HG02623 (cell line): ENCODE measurements around the gene RRBP1.
"Not testable (repeated sequence)": the region's sequence is repeated elsewhere in the genome, so short reads cannot be mapped to it uniquely, and the experiment has no call there.

Source experiments
- ATAC-seq: cut with Tn5 transposase; IDR thresholded peaks from one replicate; pipeline ENCODE4 v1.9.1; 2021; ENCODE audit warnings: moderate library complexity; ENCODE audit not compliant: unreplicated experiment

Gene RRBP1

DNA sequence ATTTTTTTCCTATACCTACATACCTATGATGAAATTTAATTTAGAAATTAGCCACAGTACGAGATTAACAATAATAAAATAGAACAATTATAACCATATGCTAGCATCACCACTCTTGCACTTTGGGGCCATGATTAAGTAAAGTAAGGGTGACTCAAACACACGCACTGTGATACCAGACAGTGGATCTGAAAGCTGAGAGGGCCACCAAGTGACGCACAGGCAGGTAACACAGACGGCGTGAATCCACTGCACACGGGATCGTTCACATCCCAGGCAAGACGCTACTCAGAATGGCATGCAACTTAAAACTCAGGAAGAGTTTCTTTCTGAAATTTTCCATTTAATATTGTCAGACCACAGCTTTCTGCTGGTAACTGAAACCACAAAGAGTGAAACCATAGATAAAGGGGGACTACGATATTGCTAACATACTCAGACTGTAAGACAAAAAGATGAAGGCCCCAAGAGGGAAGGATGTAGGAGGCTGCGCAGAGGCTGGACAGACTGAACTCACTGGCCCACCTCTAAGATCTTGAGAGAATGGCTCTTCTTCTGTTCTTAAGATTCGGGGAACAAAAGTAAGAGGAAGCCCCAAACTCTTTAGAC, 17.9 kb downstream of the RRBP1 start:
- ATAC-seq = no peak

DNA sequence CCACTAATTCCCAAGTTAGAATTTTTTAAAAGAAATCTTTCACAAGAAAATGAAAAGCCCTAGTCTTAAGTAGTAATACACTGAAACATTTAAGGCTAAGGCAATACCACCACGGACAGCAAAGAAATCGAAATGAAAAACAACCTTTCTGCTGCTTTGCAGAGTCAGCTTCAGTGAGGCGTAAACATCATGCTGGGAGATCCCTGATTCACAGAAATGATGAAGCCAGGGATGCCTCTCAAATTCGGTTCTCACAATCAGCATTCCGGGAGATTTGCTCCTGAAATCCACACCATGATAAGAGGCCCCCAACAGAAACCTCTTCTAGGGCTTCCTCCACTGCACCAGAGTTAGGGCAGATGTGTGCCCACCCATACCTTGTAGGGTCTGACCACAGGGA, 18.6 kb downstream of the RRBP1 start:
- no peak for ATAC-seq

DNA sequence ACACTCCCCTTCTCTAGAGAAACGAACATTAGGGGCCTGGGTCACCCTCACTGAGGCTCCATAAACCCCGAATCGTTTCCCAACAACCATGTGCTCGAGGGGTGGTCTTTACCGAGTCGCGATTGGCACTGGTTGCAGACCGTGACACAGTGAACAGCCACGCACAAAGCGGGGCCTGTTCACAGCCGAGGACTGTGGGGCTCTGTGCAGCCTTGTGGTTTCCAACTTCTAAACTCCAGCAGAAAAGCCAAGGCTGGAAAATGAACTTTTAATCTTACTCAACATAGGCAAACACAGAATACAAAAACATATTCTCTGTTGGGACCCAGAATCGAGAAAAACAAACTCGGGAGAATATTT, 19.0 kb downstream of the RRBP1 start:
- no peak for ATAC-seq

- no peak for ATAC-seq
These were observed 19.6 kb downstream of the RRBP1 start for GRCh38 chr20:17662333-17663039.

GRCh38 chr20:17661121-17661744, 20.8 kb downstream of the RRBP1 start:
- no peak for ATAC-seq

DNA sequence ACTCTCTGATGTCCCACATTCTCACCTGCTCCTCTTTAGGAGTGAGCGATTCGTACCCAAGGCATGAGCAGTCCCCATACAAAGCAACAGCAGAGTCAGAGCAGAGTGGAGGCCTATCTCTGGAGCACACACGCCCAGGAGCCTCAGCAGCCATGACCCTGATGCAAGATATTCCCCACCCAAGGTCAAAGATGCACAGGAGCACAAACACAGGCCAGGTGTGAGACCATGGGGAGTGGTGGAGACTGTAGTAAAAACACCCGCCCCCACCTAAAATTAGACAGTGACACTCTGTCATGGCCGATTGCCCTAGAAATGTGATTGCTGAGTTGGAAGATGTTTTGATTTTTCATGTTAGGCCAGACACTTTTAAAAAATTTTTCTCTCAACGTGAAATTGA, 21.4 kb downstream of the RRBP1 start:
- ATAC-seq = no peak

DNA sequence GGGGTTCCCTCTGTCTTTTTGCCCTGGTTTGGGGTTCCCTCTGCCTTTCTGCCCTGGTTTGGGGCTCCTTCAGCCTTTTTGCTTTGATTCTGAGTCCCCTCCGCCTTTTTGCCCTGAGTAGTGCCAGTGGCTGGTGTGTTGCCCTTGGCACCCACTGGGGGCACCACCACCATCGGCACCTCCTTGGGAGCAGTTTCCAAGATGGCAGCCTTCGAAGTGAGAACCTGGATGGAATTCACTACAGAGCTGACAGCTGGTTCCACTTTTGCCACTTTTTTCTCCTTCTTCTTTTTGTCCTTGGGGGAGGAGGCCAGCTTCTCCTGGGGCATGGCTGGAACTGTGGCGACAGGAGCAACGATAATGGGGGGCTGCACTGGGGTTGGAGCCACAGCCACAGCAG, 22.2 kb downstream of the RRBP1 start:
- ATAC-seq = no peak

DNA sequence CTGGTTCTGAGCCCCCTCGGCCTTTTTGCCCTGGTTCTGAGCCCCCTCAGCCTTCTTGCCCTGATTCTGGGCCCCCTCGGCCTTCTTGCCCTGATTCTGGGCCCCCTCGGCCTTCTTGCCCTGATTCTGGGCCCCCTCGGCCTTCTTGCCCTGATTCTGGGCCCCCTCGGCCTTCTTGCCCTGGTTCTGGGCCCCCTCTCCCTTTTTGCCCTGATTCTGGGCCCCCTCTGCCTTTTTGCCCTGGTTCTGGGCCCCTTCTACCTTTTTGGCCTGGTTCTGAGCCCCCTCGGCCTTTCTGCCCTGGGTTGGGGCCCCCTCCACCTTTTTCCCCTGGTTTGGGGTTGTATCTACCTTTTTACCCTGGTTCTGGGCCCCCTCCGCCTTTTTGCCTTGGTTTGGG, 22.7 kb downstream of the RRBP1 start:
- not testable (repeated sequence) for ATAC-seq

- ATAC-seq = no peak
These were observed 23.4 kb downstream of the RRBP1 start for GRCh38 chr20:17658648-17658993.

DNA sequence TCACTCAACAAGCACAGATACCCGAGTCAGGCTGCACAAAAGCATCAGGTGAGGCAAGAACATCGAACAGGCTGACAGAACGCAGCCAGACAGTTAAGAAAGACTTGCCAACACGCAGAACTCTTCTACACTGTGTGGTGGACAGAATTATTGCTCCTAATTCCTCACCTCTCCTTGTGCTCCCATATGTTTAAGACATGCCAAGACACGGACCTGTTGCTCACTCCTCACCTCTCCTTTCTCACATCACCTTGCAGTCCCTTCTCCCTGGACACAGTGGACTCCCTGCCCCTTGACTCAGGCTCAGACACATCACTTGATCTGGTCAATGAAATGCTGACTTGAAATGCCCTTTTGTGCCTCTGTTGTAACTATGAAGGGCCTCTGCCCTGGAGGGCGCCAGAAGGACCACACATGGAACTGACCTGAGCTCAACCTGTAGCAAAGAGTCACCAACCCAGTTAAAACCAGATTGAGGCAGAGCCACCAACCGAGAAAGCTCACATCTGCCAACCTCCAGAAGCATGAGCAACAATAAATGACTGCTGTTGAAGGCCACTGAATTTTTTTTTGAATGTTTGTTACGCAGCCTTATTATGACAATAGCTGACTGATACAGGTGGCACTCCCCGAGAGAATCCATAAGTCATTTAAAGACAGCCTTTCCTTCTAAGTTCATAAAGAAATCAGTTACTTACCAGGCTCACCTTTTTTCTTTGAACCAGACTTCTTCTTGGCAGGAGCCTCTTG, 24.0 kb downstream of the RRBP1 start:
- ATAC-seq = no peak

DNA sequence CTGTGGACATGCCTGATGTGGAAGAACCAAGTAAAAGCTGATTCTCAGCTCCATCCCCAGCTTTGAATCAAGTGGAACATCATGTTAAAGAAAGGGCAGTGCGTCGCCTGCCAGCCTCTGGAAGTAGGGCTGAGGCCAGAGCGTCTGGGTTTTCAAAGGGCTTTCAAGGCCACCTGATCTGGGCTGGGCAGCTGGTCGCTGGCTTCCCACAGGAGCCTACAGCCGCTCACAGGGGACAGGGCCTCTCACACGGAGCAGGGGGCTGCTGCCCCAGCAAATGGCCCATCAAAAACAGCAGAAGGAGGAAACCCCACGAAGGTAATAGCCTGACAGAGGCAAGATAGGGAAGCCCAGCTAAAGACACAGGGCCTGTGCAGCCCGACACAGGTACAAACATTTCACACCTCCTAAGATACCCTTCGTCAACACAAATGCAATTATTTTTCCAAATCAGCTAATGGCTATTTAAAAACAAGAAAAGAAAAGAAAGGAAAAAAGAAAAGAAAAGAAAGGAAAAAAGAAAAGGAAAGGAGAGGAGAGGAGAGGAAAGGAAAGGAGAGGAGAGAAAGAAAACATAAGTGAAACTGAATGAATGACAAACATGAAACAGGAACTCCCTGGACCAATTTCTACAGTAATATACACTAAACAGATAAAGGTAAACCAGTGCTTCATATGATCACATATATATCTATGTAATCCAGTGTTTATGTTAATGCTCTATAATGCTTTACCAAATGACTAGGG, 24.8 kb downstream of the RRBP1 start:
- no peak for ATAC-seq

GRCh38 chr20:17655865-17656479, 26.1 kb downstream of the RRBP1 start:
- no peak for ATAC-seq

DNA sequence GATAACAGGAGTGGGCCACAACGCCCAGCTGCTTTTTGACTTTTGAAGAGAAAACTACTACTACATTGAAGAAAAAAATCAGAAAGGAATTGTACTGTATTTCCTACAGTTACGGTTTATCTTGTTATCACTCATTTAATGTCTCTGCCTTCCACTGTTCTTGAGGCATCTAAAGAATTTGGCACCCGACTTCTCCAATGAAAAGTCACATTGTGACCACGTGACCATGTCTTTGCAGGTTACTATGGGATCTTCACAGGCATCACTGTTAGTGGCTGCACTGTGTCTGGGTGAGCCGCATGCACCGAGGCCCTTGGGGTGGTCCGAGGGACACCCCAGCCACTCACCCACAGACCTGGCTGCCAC, 26.8 kb downstream of the RRBP1 start:
- ATAC-seq = no peak

DNA sequence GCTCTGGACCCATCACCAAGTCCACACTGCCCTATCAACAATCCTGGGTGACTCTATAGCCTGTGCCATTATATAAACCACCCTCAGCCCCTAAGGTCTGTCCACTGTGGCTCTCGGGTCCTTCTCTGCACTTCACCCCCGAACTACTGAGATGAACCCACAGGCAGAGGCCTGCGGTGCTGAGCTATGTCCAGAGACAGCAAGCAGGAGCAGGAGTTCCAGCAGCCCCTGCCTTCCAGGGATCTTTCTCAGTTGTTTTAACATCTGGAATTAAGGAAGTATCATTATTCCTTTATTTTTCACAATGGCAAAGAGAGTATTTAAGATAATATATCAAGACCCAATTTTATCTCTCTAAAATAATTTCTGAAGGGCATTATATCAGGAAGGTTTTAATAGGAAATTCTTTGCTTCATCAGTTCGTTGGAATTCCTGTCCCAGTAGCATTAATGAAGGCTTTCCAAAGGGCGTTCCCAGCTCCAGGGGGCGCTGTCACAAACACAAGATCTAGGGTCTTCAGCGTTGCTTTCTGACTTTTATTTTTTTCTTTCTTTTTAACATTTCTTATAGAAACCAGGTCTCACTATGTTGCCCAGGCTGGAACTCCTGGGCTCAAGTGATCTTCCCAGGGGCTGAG, 27.3 kb downstream of the RRBP1 start:
- no peak for ATAC-seq

DNA sequence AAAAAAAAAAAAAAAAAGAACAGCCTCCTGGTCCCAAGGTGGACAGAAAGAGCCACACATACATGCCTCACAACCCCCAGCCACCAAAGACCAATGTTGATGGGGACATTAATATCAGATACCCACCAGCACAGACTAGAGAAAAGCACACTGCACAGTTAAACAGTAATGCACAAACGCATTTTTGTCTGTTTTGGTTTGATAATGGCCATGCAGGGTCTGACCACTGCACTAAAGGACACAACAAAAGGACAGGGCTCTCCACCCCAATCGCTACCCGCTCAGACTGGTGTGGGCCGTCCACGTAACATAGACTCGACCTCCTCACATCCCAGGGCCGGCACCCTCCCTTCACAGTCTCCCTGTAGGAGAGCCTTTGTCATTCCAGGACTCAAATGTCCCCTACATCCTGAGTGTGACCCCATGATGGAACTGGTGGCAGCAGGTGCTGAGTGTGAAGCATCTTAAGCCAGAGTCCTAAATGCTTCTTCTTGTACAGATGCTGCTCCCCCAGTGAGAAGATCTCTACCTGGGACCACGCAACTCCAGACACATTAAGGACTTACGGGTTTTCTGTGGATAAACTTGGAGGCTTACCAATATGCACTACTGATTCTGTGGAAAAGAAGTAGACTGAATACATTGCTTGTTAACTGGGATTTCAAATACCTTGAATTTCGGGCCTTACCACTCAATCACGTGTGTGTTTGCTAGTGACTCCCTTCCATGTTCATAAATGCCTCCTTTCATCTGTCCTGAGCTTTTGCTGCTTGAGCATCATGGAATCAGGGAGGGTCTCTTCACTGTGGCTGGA, 28.0 kb downstream of the RRBP1 start:
- ATAC-seq = no peak

DNA sequence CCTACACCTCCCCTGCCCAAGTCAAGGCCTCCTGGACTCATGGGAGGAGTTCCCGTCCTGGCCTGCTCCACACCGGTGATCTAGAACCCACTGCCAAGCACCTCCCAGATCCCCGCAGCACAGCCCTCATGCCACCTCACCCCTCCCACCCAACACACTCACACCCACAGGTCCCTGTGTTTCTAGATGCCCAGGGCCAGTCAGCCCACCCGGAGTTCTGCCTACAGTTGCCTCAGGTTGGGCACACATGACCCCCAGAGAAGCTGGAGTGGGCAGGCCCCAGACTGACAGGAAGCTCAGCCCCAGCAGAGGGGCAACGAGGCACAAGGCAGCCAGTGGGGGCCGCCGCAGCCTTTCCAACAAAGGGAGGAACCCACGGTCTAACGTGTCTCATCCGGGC, 29.6 kb downstream of the RRBP1 start:
- ATAC-seq = no peak

GRCh38 chr20:17651760-17652388, 30.2 kb downstream of the RRBP1 start:
- no peak for ATAC-seq

- no peak for ATAC-seq
These were observed 30.8 kb downstream of the RRBP1 start for GRCh38 chr20:17651129-17651759.
